Non-pigmented ciliary epithelial cell (primary cell): ENCODE measurements around the gene PWP2.
"Not testable (repeated sequence)": the region's sequence is repeated elsewhere in the genome, so short reads cannot be mapped to it uniquely, and the experiment has no call there.

Experiments used
- DNase-seq: peaks from one replicate; pipeline ENCODE4 v3.0.0-alpha.2; 2010; ENCODE audit warnings: low read depth

PWP2 gene

GRCh38 chr21:44083631-44084291 lies 23.4 kb upstream of the PWP2 start:
- no peak for DNase-seq

DNA sequence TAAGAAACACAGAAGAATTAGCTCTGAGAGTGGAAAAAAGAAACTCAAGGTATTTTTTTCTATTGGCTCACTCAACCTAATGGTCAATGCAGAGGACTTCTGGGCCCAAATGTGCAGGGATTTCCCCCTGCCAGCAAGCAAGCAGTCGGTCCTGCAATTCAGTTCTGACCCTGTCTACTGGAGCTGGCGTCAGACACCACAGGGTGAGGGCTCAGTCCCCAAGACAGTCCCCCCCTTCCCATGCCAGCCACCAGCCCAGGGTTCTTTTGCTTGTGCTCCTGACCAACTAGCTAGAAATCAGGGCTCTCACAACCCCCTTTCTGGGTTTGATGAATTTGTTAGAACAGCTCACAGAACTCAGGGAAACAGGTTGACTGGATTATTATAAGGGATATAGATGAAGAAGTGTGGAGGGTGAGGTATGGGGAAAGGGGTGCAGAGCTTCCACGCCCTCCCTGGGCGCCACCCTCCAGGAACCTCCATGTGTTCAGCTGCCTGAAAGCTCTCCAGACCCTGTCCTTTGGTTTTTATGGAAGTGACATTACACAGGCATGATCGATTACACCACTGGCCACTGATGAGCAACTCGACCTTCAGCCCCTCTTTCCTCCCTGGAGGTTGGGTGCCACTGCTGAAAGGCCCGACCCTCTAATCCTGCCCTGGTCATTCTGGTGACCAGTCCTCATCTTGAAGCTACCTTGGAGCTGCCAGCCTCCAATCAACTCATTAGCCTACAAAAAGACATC lies 22.5 kb upstream of the PWP2 start:
- DNase-seq: no peak

DNA sequence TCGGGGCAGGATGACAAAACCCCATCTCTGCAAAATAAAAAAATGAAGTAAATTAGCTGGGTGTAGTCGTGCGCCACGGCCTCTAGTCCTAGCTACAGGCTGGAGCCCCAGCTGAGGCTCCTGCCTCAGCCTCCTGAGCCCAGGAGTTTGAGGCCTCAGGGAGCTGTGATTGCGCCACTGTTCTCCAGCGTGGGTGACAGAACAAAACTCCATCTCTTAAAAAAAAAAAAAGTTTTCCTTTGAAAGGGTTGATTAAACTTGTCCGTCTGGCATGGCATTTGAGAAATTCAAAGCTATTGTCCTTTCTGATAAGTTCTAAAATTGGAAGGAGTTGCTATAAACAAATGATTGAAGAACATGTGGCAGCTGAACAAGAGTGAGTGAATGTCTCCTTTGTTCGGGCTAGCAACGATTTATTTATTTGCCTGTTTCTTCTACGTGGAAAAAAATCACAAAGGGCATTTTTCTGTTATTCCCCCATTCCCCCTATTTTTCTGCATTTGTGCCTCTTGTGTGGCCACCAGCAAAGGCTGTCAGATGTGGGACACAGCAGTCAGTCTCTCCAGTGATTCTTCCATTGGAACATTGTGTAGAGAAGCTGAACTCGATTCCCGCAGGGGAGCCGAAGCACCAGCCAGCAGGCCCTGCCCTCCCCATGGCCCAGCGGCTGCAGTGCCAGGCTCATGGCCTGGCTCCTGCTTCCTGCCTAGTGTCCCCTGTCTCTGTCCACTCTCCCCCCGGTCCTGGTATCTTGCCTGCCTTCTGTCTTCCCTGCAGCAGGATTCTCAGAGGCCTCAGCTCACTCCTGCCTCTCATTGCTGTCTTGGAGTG lies 21.5 kb upstream of the PWP2 start:
- DNase-seq: no peak

DNA sequence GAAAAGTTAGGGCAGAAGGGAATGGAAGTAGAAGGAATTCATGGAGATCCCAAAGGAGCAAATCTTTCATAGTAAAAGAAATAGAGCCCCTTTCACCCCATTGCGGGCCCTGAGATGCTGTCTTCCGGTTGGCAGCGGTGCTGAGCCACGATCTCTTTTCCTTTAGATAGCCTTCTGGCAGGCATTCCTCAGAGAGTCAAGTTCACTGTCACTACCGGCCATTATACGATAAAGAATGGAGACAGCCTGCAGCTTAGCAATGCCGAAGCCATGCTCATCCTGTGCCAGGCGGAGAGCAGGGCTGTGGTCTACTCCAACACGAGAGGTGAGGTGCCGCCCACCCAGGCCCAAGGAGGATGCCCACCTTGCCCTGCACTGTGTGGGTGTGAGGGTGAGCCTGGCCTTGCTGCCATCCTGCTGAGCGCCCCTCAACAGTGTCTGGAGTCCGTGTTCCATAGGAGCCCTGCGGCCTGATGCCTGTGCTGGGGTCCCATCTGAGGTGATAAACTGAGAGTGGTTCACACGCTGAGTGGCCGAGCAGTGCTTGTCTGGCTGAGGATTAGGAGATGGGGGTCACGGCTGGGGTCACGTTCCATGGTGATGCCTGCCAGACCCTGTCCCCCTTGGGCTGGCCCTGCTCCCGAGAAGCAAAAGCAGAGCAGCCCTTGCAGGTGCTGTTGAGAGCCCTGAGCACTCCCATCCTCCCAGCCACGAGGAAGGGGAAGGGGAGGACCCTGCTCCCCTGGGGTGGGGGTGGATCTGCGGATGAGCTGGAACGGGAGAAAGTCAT lies 20.4 kb upstream of the PWP2 start:
- DNase-seq: no peak

GRCh38 chr21:44087426-44088400 lies 19.5 kb upstream of the PWP2 start:
- no peak for DNase-seq

DNA sequence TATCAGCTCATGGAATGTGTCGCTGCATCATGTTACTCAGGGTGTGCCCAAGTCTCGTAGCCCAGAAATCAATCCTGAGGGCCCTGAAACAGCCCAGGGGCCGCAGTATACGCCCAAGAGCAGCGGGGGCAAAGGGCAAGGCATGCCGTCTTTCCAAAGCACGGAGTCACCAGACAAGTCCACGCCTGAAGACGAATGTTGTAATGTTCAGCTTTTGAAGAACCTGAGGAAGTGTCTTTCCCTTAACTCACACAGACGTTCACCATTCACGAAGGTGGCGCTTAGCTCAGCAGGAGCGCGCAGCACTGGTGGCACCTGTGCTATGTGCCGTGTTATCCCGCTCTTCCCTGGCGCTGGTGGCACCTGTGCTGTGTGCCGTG lies 18.8 kb upstream of the PWP2 start:
- DNase-seq: no peak

GRCh38 chr21:44089001-44089911 lies 17.9 kb upstream of the PWP2 start:
- DNase-seq: no peak

GRCh38 chr21:44090325-44090724 lies 16.9 kb upstream of the PWP2 start:
- no peak for DNase-seq

GRCh38 chr21:44092211-44092610 lies 15.0 kb upstream of the PWP2 start:
- no peak for DNase-seq

DNA sequence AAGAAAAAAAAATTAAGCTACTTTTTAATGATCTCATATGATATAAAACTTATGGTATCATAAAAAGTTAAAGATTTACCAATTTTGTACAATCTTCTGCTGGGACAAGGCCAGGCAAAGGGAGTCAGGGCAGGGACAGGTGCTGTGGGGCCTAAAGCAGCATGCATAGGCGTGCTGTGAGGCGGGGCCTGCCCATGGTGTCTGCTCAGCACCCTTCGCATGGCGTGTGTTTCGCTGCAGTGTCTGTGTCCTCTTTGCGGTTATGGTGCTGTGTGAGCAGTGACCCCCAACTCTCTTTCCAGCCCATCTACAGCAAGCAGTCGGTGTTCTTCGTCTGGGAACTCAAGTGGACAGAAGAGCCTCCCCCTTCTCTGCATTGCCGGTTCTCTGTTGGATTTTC lies 13.4 kb upstream of the PWP2 start:
- no peak for DNase-seq

- DNase-seq: no peak
Observed at GRCh38 chr21:44094832-44095231, 12.4 kb upstream of the PWP2 start.

GRCh38 chr21:44098507-44098906 lies 8.7 kb upstream of the PWP2 start:
- DNase-seq: not testable (repeated sequence)

- DNase-seq: not testable (repeated sequence)
Observed at GRCh38 chr21:44098964-44099363, 8.2 kb upstream of the PWP2 start.

DNA sequence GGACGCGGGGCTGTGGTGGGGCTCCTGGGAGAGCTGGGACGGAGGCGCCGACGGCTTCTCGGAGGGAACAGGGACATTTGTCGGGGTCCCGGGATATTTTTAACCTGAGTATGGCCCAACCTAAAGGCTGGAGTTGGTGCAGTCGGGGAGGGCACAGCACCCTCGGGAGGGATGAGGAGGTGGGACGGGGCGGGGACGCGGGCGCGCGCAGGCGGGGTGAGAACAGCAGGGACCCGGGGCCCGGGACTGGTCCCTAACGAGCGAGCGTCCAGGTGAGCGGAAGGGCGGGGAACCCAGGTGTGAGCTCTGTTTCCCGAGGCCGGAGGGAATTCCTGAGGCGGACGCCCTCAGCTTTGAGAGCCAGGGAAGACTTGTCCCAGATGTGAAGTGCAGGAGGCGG lies 390 bp downstream of the PWP2 start:
- not testable (repeated sequence) for DNase-seq

GRCh38 chr21:44113702-44114371 lies 6.6 kb downstream of the PWP2 start:
- DNase-seq: not testable (repeated sequence)

- not testable (repeated sequence) for DNase-seq
Observed at GRCh38 chr21:44122131-44122530, 14.9 kb downstream of the PWP2 start.

DNA sequence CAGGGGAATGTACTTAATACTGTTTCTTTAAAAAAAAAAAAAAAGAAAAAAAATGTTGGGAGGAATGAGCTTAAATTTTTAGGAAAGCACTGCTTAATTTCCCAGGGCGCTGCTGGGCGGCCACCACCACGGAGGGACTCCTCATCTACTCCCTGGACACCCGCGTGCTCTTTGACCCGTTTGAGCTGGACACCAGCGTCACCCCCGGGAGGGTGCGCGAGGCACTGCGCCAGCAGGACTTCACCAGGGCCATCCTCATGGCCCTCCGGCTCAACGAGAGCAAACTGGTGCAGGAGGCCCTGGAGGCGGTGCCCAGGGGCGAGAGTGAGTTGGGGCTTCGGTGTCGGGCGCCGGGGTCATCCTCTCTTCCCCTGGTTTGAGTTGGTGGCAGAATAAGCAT lies 20.6 kb downstream of the PWP2 start:
- DNase-seq: not testable (repeated sequence)

DNA sequence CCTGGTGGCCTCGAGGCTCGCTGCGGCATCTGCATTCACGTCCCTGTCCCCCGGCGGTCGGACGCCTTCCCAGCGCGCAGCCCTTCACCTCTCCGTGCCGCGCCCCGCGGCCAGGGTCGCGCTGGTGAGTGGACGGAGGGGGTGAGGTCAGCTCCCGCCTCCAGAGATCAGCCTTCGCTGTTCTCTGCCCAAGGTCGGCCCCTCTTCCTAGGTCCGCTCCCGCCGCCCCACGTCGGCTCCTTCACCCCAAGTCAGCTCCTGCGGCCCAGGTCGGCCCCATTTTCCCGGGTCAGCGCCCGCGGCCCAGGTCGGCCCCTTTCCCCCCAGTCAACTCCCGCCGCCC lies 26.5 kb downstream of the PWP2 start:
- not testable (repeated sequence) for DNase-seq

GRCh38 chr21:44134732-44135131 lies 27.5 kb downstream of the PWP2 start:
- not testable (repeated sequence) for DNase-seq
